Measurements from ENCODE around the gene STK38.
"Not testable (repeated sequence)": the region's sequence is repeated elsewhere in the genome, so short reads cannot be mapped to it uniquely, and the experiment has no call there.

STK38 gene

DNA sequence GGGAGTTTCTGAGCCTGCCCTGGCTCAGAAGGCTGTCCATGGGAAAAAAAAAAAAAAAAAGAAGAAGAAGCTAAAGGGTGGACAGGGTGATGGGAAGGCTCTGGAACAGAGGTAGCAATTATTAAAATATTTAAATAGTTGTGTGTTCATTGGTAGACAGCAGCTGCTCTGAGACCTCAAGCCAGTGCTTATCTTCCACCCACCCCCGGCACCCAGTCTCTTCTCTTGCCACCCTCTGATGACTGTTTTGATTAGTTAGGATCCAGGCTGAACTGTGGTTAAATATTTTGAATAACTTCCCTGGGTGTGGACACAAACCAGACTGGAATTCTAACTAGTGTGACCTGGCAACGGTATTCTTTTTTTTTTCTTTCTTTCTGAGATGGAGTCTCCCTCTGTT, 30.0 kb upstream of the STK38 start:
- peak; percentile 80 for DNase-seq (ENCODE audit: low read depth, low spot score)
- H3K4me3 ChIP-seq (ENCODE audit: low read depth, low read length): no peak overlapping the region
- in situ Hi-C loops (cut with HindIII; ENCODE audit: low sequenced_read_pairs): no loop called here
- TF ChIP-seq, protein P1, sequence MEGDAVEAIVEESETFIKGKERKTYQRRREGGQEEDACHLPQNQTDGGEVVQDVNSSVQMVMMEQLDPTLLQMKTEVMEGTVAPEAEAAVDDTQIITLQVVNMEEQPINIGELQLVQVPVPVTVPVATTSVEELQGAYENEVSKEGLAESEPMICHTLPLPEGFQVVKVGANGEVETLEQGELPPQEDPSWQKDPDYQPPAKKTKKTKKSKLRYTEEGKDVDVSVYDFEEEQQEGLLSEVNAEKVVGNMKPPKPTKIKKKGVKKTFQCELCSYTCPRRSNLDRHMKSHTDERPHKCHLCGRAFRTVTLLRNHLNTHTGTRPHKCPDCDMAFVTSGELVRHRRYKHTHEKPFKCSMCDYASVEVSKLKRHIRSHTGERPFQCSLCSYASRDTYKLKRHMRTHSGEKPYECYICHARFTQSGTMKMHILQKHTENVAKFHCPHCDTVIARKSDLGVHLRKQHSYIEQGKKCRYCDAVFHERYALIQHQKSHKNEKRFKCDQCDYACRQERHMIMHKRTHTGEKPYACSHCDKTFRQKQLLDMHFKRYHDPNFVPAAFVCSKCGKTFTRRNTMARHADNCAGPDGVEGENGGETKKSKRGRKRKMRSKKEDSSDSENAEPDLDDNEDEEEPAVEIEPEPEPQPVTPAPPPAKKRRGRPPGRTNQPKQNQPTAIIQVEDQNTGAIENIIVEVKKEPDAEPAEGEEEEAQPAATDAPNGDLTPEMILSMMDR (IDR thresholded peaks at IDR 0.05; ENCODE audit: low read depth, low read length): no peak

DNA sequence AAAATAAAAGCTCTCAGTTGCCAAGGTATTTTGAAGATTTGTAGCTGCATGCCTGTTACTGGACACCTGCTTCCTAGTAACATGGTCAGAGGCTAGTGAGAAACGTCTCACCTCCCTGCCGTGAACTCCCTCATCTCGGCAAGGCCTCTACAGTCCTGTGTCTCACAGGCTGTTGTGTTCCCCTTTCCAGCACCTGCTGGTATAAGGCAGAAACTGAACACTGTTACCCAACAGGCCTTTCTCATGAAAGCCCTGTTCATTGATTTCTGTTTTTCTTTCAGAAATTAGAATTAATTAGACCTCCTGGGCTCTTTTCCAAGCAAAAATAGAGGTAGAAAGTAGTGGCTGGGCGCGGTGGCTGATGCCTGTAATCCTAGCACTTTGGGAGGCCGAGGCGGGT, 29.3 kb upstream of the STK38 start:
- H3K4me3 ChIP-seq (ENCODE audit: low read depth, low read length): no peak overlapping the region
- TF ChIP-seq, protein P1 (IDR thresholded peaks at IDR 0.05; ENCODE audit: low read depth, low read length): no peak
- in situ Hi-C loops (cut with HindIII; ENCODE audit: low sequenced_read_pairs): no loop called here
- DNase-seq (ENCODE audit: low read depth, low spot score): no peak

DNA sequence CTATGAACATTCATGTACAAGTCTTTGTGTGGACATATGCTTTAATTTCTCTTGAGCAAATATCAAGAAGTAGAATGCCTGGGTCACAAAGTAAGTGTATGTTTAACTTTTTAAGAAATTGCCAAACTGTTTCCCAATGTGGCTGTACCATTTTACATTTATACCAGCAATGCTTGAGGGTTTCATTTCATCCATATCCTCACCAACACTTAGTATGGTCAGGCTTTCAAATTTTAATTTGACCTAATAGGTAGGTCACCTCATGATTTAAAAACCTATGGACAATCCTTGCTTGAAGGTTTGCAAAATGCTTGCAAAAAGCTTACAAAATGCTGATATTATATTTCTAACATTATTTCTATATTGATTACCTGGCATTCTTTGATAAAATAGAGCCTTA, 27.4 kb upstream of the STK38 start:
- TF ChIP-seq, protein P1 (IDR thresholded peaks at IDR 0.05; ENCODE audit: low read depth, low read length): no peak
- H3K4me3 ChIP-seq (ENCODE audit: low read depth, low read length): no peak overlapping the region
- in situ Hi-C loops (cut with HindIII; ENCODE audit: low sequenced_read_pairs): no loop called here
- no peak for DNase-seq (ENCODE audit: low read depth, low spot score)

DNA sequence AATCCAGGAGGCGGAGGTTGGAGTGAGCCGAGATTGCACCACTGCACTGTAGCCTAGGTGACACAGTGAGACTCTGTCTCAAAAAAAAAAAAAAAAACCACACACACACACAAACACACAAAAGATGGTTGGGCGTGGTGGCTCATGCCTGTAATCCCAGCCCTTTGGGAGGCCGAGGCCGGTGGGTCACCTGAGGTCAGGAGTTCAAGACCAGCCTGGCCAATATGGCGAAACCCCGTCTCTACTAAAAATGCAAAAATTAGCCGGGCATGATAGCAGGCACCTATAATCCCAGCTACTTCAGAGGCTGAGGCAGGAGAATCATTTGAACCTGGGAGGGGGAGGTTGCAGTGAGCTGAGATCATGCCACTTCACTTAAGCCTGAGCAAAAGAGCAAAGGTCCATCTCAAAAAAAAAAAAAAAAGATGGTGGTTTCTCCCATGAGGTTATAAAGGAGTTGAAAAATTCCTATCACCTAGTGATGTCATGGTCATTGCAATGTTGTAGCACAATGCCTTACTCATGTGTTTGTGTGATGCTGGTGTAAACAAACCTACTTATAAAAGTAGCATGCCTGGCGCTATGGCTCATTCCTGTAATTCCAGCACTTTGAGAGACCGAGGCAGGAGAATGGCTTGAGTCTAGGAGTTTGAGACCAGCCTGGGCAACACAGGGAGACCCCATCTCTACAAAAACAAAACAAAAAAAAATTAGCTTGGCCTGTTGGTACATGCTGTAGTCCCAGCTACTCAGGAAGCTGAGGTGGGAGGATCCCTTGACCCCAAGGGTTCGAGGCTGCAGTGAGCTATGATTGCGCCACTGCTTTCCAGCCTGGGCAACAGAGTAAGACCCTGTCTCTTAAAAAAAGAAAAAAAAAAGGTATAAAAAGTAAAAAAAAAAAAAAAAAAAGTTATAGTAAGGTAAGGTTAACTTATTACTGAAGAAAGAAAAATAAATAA, 25.4 kb upstream of the STK38 start:
- in situ Hi-C loops (cut with HindIII; ENCODE audit: low sequenced_read_pairs); DNase-seq (ENCODE audit: low read depth, low spot score); H3K4me3 ChIP-seq (ENCODE audit: low read depth, low read length): not testable (repeated sequence)

DNA sequence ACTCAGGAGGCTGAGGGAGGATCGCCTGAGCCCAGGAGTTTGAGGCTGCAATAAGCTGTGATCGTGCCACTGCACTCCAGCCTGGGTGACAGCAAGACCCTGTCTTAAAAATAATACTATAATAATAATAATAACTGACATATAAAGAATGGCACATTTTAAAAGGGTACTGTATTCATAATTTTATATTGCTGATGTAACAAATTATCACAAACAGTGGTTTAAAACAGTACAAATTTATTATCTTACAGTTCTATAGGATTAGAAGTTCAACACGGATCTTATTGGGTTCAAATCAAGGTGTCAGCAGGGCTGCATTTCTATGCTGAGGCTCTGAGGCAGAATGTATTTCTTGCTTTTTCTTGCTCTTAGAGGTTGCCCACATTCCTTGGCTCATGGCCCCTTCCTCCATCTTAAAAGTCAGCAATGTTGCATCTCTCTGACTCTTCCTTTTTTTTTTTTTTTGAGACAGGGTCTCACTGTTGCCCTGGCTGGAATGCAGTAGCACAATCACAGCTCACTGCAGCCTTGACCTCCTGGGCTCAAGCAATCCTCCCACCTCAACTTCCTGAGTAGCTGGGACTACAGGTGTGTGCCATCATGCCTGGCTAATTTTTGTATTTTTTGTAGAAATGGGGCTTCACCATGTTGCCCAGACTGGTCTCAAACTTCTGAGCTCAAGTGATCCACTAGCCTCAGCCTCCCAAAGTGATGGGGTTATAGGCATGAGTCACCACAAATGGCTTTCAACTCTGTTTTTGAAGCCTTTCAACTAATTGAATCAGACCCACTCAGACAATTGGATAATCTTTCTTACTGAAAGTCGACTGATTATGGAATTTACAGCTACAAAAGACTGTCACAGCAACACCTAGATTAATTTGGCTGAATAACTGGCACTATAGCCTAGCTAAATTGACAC, 24.1 kb upstream of the STK38 start:
- H3K4me3 ChIP-seq (ENCODE audit: low read depth, low read length): no peak overlapping the region
- DNase-seq (ENCODE audit: low read depth, low spot score): no peak
- TF ChIP-seq, protein P1 (IDR thresholded peaks at IDR 0.05; ENCODE audit: low read depth, low read length): no peak
- in situ Hi-C loops (cut with HindIII; ENCODE audit: low sequenced_read_pairs): no loop called here

DNA sequence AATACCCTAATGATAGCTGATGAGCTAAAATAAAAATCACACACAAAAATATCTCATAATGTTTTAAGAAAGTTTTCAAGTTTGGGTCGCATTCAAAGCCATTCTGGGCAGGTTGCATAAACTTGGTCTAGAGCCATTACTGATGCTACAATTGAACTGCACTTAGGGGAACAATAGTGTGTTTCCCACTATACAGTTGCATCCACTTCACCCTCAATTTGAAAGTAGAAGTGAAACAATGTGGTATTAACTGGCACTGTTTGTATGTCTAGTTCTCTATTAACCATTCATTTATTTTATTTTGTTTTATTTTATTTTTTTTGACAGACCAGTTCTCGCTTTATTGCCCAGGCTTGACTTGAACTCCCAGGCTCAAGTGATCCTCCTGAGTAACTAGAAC, 23.0 kb upstream of the STK38 start:
- in situ Hi-C loops (cut with HindIII; ENCODE audit: low sequenced_read_pairs): no loop called here
- H3K4me3 ChIP-seq (ENCODE audit: low read depth, low read length): no peak overlapping the region
- TF ChIP-seq, protein P1 (IDR thresholded peaks at IDR 0.05; ENCODE audit: low read depth, low read length): no peak
- DNase-seq (ENCODE audit: low read depth, low spot score): no peak

All from astrocyte of the spinal cord (primary cell).